HG02840 (cell line): ENCODE results near the gene PRH1.

Experiments
- ATAC-seq: cut with Tn5 transposase; IDR thresholded peaks from one replicate; pipeline ENCODE4 v1.9.1; 2021; ENCODE audit warnings: mild to moderate bottlenecking, moderate library complexity, moderate number of reproducible peaks; ENCODE audit not compliant: unreplicated experiment, low FRiP score

Gene PRH1

GRCh38 chr12:10884086-10884725, at the start of gene PRH1:
Gene PRH1 (minus strand): TSS chr12:10884255. CDS start chr12:10884217, 38 bp downstream.
- ATAC-seq = no peak

GRCh38 chr12:10928746-10929286, 44.8 kb upstream of the PRH1 start, which contains the start of gene PRH2:
Gene PRH2 (plus strand): TSS chr12:10929236. CDS start chr12:10929274, 38 bp downstream.
- no peak for ATAC-seq

- ATAC-seq = no peak
These were observed 42.2 kb upstream of the PRH1 start for GRCh38 chr12:10926269-10926668.

GRCh38 chr12:10919809-10920208, 35.8 kb upstream of the PRH1 start:
- no peak for ATAC-seq

GRCh38 chr12:10910380-10910779, 26.3 kb upstream of the PRH1 start:
- ATAC-seq = no peak

GRCh38 chr12:10909462-10909861, 25.4 kb upstream of the PRH1 start, which contains the start of gene TAS2R13:
Gene TAS2R13 (minus strand): TSS chr12:10909562. CDS start chr12:10909298, 264 bp downstream.
- no peak for ATAC-seq

- ATAC-seq = no peak
These were observed 20.6 kb upstream of the PRH1 start for GRCh38 chr12:10904686-10905085.

- no peak for ATAC-seq
These were observed 17.4 kb upstream of the PRH1 start for GRCh38 chr12:10901427-10901826.

GRCh38 chr12:10900972-10901371, 16.9 kb upstream of the PRH1 start:
- ATAC-seq = no peak

GRCh38 chr12:10900530-10900929, 16.5 kb upstream of the PRH1 start:
- ATAC-seq = no peak

GRCh38 chr12:10896854-10897253, 12.8 kb upstream of the PRH1 start:
- no peak for ATAC-seq

- ATAC-seq = no peak
These were observed 7.9 kb upstream of the PRH1 start for GRCh38 chr12:10891937-10892336.

GRCh38 chr12:10889226-10889625, 5.2 kb upstream of the PRH1 start:
- ATAC-seq = no peak

GRCh38 chr12:10873378-10873777, 10.7 kb downstream of the PRH1 start:
- ATAC-seq = no peak

- no peak for ATAC-seq
These were observed 16.7 kb downstream of the PRH1 start for GRCh38 chr12:10867381-10867780.

- ATAC-seq = no peak
These were observed 20.4 kb downstream of the PRH1 start for GRCh38 chr12:10863512-10864218.

- ATAC-seq = no peak
These were observed 22.7 kb downstream of the PRH1 start for GRCh38 chr12:10861366-10861765.

GRCh38 chr12:10855807-10856206, 28.2 kb downstream of the PRH1 start:
- no peak for ATAC-seq

GRCh38 chr12:10853776-10854175, 30.3 kb downstream of the PRH1 start:
- no peak for ATAC-seq

- no peak for ATAC-seq
These were observed 32.7 kb downstream of the PRH1 start for GRCh38 chr12:10851243-10851858.

- ATAC-seq = no peak
These were observed 34.6 kb downstream of the PRH1 start, which contains the start of gene PRR4 for GRCh38 chr12:10849425-10849878. Gene PRR4 (minus strand): TSS chr12:10849475. CDS start chr12:10849437, 38 bp downstream.
